GM13976 (cell line): ENCODE measurements around the gene PLEKHG4B.

Experiments
- DNase-seq: peaks from one replicate; pipeline ENCODE4 v3.0.0; 2012; ENCODE audit warnings: low spot score
- in situ Hi-C: fragments of 300-500 bp; cut with MboI; formaldehyde crosslinking; loops from one replicate; pipeline ENCODE4 v1.12.0; 2022; ENCODE audit warnings: low sequenced_read_pairs, mixed read lengths, inconsistent platforms; ENCODE audit not compliant: unreplicated experiment
- TF ChIP-seq, protein P1 (sequence below): IDR thresholded peaks from 2 replicates; pipeline ENCODE4 v1.5.1; 2012; ENCODE audit warnings: borderline replicate concordance, mild to moderate bottlenecking; ENCODE audit not compliant: insufficient read depth; ENCODE audit errors: extremely low read depth, missing control alignments, control extremely low read depth

The PLEKHG4B gene

DNA sequence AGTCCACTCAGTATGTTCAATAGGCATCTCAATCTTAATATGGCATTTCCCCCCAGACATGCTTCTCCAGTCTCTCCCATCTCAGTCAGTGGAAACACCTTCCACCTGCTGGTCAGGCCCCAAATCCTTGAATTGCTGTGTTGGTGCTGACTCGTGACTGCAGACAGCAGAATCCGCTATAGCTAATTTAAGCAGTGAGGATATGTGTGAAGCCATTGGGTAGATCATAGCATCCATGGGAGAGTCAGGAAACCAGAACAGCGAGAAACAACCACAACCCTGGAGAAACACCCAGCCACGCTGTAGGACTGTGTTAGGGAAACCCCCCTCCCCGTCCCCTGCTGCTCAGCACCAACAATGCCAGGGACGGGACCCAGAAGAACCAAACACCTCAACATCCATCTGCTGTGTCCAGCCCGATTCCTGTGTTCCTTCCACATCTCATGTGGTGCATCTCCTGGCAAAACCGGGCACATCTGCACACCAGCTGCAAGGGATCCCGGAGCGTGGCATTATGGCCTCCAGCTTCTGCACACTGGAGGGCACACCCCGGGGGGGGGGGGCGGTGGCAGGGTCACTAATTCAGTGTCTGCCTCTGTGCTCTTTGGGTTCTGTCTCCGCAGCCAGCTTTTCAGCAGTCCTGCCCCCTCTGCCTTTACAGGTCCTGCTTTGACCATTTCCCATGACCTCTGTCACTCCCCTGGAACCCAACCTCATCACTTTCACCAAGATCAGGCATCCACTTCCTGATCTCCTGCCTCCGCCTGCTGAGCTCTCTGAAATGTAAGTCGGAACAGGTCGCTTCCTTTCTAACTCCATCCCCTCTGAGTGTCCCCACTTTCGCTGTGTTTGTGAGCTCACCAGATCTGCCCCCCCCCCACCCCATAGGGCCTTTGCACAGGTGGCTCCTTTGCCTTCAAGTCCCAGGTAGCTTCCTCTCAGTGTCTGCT is 2.4 kb upstream of the PLEKHG4B start:
- TF ChIP-seq, protein P1, sequence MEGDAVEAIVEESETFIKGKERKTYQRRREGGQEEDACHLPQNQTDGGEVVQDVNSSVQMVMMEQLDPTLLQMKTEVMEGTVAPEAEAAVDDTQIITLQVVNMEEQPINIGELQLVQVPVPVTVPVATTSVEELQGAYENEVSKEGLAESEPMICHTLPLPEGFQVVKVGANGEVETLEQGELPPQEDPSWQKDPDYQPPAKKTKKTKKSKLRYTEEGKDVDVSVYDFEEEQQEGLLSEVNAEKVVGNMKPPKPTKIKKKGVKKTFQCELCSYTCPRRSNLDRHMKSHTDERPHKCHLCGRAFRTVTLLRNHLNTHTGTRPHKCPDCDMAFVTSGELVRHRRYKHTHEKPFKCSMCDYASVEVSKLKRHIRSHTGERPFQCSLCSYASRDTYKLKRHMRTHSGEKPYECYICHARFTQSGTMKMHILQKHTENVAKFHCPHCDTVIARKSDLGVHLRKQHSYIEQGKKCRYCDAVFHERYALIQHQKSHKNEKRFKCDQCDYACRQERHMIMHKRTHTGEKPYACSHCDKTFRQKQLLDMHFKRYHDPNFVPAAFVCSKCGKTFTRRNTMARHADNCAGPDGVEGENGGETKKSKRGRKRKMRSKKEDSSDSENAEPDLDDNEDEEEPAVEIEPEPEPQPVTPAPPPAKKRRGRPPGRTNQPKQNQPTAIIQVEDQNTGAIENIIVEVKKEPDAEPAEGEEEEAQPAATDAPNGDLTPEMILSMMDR, result no peak
- in situ Hi-C loops, result no loop called here
- DNase-seq, result no peak

DNA sequence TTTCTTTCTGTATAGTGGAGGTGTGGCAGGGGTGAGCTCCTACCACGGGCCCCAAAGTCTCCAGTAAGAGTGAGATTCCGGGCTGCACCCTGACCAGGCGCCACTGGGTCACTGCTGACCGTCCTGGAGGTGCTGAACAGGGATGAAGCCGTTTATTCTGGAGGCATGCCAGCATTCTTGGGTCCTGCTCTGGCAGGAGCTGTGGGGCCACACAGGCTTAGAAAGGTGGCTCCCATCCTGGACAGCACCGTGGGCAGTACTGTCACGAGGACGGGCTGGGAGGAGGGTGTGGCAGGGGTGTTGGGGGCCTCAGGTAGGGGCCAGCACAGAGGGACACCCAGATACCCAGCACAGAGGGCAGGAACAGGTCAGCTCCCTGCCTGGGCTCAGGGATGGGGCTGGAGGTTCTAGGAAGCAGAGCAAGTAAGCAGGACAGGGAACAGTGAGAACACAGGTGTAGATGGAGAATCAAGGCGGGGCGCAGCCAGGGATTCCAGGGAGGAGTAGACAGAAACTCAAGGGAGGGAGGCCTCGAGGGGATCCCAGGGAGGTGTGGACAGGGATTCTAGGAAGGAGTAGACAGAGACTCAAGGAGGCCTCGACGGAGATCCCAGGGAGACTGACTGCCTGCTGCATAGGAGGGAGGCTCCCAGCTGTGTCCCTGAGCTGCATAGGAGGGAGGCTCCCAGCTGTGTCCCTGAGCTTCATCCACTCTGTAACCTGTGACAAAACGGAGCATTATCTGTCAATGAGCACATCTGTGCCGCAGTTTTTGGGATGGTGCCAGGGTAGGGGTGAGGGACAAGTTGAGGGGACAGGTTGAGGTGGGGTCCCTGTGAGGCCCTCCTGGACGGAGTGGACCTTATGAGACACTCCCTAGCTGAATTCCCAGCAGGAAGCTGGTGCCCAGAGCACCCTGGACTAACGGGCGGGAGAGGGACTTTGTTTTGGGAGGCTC is 1.1 kb upstream of the PLEKHG4B start:
- DNase-seq, result peak; percentile 26
- in situ Hi-C loops, result no loop called here

DNA sequence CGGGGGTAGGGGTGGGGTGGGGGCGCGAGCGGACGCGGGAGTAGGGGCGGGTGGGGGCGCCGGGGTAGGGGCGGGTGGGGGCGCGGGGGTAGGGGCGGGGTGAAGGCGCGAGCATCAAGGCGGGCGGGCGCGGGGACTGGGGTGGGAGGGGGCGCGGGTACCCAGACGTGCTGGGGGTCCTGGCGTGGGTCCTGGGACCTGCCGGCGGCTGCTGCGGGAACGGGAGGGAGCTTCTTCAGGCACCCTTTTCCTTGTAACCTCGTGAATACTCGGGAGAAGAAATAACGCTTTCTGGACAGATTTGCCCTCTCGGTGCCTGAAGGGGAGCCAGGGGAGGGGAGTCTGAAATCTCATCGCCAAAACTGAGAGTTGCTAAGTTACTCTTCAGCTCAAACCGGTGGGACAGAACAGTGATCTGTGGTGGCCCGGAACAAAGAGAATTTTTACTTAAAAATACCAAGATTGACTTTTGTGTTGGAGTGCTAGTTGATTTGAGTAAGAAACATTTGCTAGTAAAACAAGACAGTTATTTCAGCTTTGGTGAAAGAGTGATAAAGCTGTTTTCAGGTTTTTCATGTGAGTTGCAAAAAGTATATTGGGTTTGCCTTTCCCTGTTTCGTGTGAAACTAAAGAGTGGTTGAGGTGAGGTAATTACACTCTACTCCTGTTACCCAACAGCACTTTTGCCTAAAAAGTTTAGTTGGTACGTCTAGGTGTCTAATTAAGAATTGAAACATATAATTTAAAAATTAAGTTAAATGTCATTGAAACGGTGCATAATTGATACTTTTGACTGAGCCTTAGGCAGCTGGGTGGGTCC is 643 bp downstream of the PLEKHG4B start:
- peak; percentile 41 for DNase-seq
- in situ Hi-C loops, result no loop called here
- TF ChIP-seq, protein P1, result no peak

More for the DNA sequence above, 1.1 kb upstream of the PLEKHG4B start:
- TF ChIP-seq, protein P1, result no peak

DNA sequence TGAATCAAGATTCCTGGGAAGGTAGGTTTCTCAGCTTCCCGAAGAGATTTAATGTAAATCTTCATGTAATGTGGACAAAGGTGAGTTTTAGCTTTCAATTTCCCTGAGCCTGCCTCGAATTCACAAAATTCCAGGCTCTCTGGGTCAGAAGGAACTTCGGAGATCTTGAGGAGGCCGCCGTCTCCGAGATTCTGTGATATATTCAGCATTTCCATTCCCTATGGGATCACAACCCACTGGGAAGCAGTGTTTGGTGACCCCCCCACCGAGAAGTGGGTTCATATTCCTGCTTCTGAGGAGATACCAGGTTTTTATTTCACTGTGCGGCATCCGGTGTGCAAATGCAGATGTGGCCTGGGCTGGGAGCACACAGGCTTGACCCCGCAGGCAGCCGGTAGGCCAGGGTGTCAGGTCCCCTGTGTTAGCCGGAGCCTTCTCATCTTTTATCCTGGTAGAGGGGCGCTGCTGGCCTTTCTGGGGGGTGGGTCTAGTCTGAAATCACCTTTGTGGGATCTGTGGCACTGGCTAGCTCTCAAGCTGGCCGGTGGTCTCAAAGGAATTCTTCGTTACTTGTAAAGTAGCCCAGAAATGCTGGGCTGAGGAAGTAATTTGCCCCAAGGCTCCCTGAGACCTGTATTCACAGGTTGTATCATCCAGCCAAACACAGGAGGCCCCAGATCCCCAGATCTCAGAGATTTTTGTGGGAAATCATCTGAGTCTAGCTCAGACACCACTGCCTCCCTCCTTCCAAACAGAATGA is 1.4 kb downstream of the PLEKHG4B start:
- no peak for DNase-seq
- in situ Hi-C loops, result no loop called here
- TF ChIP-seq, protein P1, result no peak

DNA sequence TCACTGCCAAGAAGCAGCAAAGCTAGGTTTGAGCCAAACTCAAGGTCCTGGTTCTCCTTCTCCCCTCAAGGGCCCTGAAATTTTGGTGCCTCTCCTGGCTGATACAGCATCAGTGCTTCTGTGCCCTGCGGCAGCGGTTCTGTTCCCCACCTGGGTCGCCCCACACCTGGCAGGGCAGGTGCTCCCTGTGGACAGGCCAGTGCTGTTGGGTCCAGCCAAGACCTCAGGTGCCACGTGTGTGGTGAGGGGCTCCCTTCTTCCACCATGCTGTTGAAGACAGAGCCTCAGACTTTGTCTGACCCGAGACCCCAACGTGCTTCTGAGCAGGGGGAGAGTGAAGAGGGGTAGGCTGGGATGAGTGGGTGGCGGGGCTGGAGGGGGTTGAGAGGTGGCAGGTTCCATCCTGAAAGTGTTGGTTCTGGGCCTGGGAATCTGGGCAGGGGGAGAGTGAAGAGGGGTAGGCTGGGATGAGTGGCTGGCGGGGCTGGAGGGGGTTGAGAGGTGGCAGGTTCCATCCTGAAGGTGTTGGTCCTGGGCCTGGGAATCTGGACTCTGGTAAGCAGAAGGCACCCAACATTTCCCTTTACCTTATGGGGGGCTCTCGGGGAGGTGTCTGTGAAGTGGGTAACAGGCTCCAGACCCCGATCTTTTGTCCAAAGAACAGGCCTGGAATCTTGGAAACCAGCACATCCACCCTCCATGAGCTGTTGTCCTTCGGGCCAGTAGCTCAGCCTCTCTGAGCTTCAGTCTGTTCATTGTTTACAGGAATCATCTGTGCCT is 2.3 kb downstream of the PLEKHG4B start:
- TF ChIP-seq, protein P1, result no peak
- in situ Hi-C loops, result no loop called here
- no peak for DNase-seq
